Mononuclear cell (primary cell): ENCODE measurements around the gene AGBL5. TPM values are rescaled to one million over a fixed set of nuclear protein-coding genes. Genes with fewer than 3 reads are reported as not detected.
A peak's percentile ranks its signal among the peaks of the same experiment; 100 is the strongest.

Source experiments
- H3K27me3 ChIP-seq: 2 replicates; pipeline ENCODE4 v1.6.0; 2011; ENCODE audit warnings: low read length, control low read depth; ENCODE audit not compliant: insufficient read depth
- H3K4me1 ChIP-seq: 2 replicates; pipeline ENCODE4 v1.5.1; 2011; ENCODE audit warnings: mild to moderate bottlenecking, low read length, control low read depth; ENCODE audit not compliant: insufficient read depth
- H3K4me3 ChIP-seq: 2 replicates; pipeline ENCODE4 v1.5.1; 2011; ENCODE audit warnings: mild to moderate bottlenecking, low read length, moderate library complexity
- H3K9me3 ChIP-seq: 2 replicates; pipeline ENCODE4 v1.5.1; 2011; ENCODE audit warnings: low read depth, mild to moderate bottlenecking, control low read depth, low read length
- total RNA-seq: library from RNA; depleted of rRNA; stranded (reverse); fragments of >200 nt; gene quantifications from one replicate; pipeline ENCODE4 v1.2.3, GENCODE V29; 2012

The AGBL5 gene
- total RNA-seq, 1 donor = 8.9 TPM

- Histone ChIP-seq H3K4me3 (peak overlapping the region; percentile 58), H3K4me1 (peaks cover 36% of the 10 kb centered on the region), H3K9me3 (no peaks in the 10 kb centered on the region), H3K27me3 (no peaks in the 10 kb centered on the region)
Observed at GRCh38 chr2:27086090-27086723, 34.7 kb downstream of the AGBL5 start.

GRCh38 chr2:27086724-27087593 lies 35.5 kb downstream of the AGBL5 start, which contains the start of gene KHK:
Gene KHK, plus strand, starts transcription at chr2:27086772. Its CDS starts 488 bp downstream, at chr2:27087260.
- Histone ChIP-seq H3K27me3 (no peaks in the 10 kb centered on the region), H3K4me3 (peak within 1 kb of the TSS; percentile 58), H3K9me3 (no peaks in the 10 kb centered on the region), H3K4me1 (peaks cover 28% of the 10 kb centered on the region)

GRCh38 chr2:27087823-27088410 lies 36.4 kb downstream of the AGBL5 start:
- Histone ChIP-seq H3K9me3 (no peaks in the 10 kb centered on the region), H3K4me1 (peaks cover 23% of the 10 kb centered on the region), H3K4me3 (no peak overlapping the region), H3K27me3 (no peaks in the 10 kb centered on the region)

- Histone ChIP-seq H3K4me1 (peaks cover 23% of the 10 kb centered on the region), H3K27me3 (no peaks in the 10 kb centered on the region), H3K4me3 (no peak overlapping the region), H3K9me3 (no peaks in the 10 kb centered on the region)
Observed at GRCh38 chr2:27088634-27089033, 37.2 kb downstream of the AGBL5 start.

GRCh38 chr2:27089111-27089954 lies 37.9 kb downstream of the AGBL5 start:
- Histone ChIP-seq H3K4me1 (peaks cover 23% of the 10 kb centered on the region), H3K4me3 (no peak overlapping the region), H3K27me3 (no peaks in the 10 kb centered on the region), H3K9me3 (no peaks in the 10 kb centered on the region)

- Histone ChIP-seq H3K9me3 (no peaks in the 10 kb centered on the region), H3K4me3 (no peak overlapping the region), H3K27me3 (no peaks in the 10 kb centered on the region), H3K4me1 (peaks cover 22% of the 10 kb centered on the region)
Observed at GRCh38 chr2:27091746-27092695, 40.6 kb downstream of the AGBL5 start.

GRCh38 chr2:27092696-27093429 lies 41.4 kb downstream of the AGBL5 start:
- Histone ChIP-seq H3K9me3 (no peaks in the 10 kb centered on the region), H3K4me3 (no peak overlapping the region), H3K4me1 (peaks cover 20% of the 10 kb centered on the region), H3K27me3 (no peaks in the 10 kb centered on the region)

- Histone ChIP-seq H3K4me1 (peaks cover 20% of the 10 kb centered on the region), H3K4me3 (no peak overlapping the region), H3K9me3 (no peaks in the 10 kb centered on the region), H3K27me3 (no peaks in the 10 kb centered on the region)
Observed at GRCh38 chr2:27093430-27094352, 42.2 kb downstream of the AGBL5 start.

GRCh38 chr2:27094353-27094984 lies 43.0 kb downstream of the AGBL5 start:
- Histone ChIP-seq H3K9me3 (no peaks in the 10 kb centered on the region), H3K4me3 (no peak overlapping the region), H3K27me3 (no peaks in the 10 kb centered on the region), H3K4me1 (peaks cover 20% of the 10 kb centered on the region)

- Histone ChIP-seq H3K9me3 (no peaks in the 10 kb centered on the region), H3K4me3 (no peak overlapping the region), H3K27me3 (no peaks in the 10 kb centered on the region), H3K4me1 (peaks cover 20% of the 10 kb centered on the region)
Observed at GRCh38 chr2:27095427-27095744, 43.9 kb downstream of the AGBL5 start.

- H3K4me1 ChIP-seq = peaks cover 20% of the 10 kb centered on the region
- H3K4me3 ChIP-seq = peak overlapping the region; percentile 11
Observed at GRCh38 chr2:27095745-27096651, 44.5 kb downstream of the AGBL5 start.

More at GRCh38 chr2:27095745-27096651, 44.5 kb downstream of the AGBL5 start:
- Histone ChIP-seq H3K27me3 (no peaks in the 10 kb centered on the region), H3K9me3 (no peaks in the 10 kb centered on the region)
